ENCODE data around the gene KIR2DL4. TPM values are rescaled to one million over a fixed set of nuclear protein-coding genes. Genes with fewer than 3 reads are reported as not detected.
"Not testable (repeated sequence)": the region's sequence is repeated elsewhere in the genome, so short reads cannot be mapped to it uniquely, and the experiment has no call there.

KIR2DL4 gene
- not detected in 2 replicates for total RNA-seq (ENCODE audit: low replicate concordance)

DNA sequence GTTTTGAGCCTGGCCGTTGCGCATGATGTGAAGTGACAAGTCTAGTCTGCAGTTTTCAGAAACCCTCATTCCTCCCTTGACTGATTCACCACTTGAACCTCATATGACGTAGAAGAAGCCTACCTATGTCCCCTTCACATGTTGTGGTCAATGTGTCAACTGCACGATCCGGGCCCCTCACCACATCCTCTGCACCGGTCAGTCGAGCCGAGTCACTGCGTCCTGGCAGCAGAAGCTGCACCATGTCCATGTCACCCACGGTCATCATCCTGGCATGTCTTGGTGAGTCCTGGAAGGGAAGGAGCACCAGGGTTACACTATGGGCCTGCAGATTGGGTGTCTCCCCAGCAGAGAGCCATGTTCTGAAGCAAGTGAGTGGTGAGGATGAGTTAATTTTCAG, at the start of gene KIR2DL4:
Gene KIR2DL4 (plus strand): TSS at position 201 of the 400 bp plus-strand sequence. CDS start 42 bp downstream, at position 243.
- no peak for DNase-seq (ENCODE audit: low read depth)
- no peak within 1 kb of the TSS for H3K4me3 ChIP-seq (ENCODE audit: low read depth, low read length)
- TF ChIP-seq, protein P1, sequence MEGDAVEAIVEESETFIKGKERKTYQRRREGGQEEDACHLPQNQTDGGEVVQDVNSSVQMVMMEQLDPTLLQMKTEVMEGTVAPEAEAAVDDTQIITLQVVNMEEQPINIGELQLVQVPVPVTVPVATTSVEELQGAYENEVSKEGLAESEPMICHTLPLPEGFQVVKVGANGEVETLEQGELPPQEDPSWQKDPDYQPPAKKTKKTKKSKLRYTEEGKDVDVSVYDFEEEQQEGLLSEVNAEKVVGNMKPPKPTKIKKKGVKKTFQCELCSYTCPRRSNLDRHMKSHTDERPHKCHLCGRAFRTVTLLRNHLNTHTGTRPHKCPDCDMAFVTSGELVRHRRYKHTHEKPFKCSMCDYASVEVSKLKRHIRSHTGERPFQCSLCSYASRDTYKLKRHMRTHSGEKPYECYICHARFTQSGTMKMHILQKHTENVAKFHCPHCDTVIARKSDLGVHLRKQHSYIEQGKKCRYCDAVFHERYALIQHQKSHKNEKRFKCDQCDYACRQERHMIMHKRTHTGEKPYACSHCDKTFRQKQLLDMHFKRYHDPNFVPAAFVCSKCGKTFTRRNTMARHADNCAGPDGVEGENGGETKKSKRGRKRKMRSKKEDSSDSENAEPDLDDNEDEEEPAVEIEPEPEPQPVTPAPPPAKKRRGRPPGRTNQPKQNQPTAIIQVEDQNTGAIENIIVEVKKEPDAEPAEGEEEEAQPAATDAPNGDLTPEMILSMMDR (IDR thresholded peaks at IDR 0.05; ENCODE audit: insufficient read depth, low read length): no peak

DNA sequence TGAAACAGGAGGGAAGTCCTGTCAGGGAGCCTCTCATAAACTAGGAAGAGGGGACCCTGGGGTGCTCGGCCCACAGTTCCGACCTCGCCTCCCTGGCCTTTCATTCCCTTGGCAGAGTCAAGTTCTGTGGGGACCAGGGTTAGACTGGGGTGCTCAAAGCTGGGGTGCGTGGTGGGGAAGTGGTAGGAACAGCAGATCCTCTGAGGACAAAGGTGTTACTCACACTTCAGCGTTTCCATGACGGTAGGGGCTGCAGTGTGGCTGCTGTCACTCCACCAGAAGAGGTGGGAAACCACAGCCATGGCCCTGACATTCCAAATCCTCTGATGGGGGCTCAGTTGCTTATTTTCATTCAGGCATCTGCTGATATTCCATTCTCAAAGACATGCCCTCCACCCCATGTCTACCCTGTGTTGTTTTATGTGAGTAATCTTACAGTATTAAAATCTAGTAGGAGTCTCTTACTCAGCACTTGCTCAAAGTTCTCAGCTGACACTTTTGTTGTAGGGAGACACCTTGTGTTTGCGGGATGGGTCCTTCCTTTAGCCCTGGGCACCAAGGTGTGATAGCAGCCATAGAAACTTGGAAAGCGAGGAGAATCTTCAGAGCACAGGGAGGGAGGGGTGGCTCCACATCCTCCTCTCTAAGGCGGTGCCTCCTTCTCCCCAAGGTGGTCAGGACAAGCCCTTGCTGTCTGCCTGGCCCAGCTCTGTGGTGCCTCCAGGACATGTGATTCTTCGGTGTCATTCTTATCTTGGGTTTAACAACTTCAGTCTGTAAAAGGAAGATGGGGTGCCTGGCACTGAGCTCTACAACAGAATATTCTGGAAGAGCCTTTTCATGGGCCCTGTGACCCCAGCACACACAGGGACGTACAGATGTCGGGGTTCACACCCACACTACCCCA, 47.0 kb upstream of the KIR2DL4 start:
- not testable (repeated sequence) for H3K4me3 ChIP-seq (ENCODE audit: low read depth, low read length); DNase-seq (ENCODE audit: low read depth)

- not testable (repeated sequence) for H3K4me3 ChIP-seq (ENCODE audit: low read depth, low read length); DNase-seq (ENCODE audit: low read depth)
Measured at GRCh38 chr19:54758577-54758976, 44.8 kb upstream of the KIR2DL4 start.

GRCh38 chr19:54764219-54764618, 39.2 kb upstream of the KIR2DL4 start:
- not testable (repeated sequence) for DNase-seq (ENCODE audit: low read depth); H3K4me3 ChIP-seq (ENCODE audit: low read depth, low read length)

DNA sequence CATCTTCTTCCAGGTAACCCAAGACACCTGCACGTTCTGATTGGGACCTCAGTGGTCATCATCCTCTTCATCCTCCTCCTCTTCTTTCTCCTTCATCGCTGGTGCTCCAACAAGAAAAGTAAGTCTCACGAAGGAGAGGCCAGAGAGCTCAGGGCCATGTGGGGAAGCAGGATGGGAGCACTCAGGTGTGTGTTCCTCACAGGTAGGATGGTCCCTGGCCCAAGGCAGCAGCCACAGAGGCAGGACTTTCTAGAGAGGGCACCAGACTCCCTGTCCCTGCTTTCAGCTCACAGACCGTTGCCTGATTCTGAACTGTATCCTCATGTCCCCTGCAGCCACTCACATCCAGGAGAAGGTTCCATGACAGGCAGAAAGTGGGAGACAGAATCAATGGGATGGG, 36.9 kb upstream of the KIR2DL4 start:
- not testable (repeated sequence) for DNase-seq (ENCODE audit: low read depth); H3K4me3 ChIP-seq (ENCODE audit: low read depth, low read length)

- not testable (repeated sequence) for DNase-seq (ENCODE audit: low read depth); H3K4me3 ChIP-seq (ENCODE audit: low read depth, low read length)
Measured at GRCh38 chr19:54769646-54770045, 33.8 kb upstream of the KIR2DL4 start, which contains the start of gene KIR2DL1. Gene KIR2DL1 (plus strand): TSS chr19:54769793. CDS start chr19:54769851, 58 bp downstream.

DNA sequence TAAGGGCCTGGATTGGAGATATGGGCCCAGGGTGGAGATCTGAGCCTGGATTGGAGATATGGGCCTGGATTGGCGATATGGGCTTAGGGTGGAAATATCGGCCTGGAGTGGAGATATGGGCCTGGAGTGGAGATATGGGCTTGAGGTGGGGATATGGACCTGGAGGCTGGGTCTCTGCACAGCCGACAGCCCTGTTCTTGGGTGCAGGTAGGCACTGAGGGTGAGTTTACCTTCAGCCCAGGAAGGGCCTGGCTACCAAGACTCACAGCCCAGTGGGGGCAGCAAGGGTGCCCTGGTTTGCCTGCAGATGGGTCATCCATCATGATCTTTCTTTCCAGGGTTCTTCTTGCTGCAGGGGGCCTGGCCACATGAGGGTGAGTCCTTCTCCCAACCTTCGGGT, 32.9 kb upstream of the KIR2DL4 start:
- not testable (repeated sequence) for DNase-seq (ENCODE audit: low read depth); H3K4me3 ChIP-seq (ENCODE audit: low read depth, low read length)

DNA sequence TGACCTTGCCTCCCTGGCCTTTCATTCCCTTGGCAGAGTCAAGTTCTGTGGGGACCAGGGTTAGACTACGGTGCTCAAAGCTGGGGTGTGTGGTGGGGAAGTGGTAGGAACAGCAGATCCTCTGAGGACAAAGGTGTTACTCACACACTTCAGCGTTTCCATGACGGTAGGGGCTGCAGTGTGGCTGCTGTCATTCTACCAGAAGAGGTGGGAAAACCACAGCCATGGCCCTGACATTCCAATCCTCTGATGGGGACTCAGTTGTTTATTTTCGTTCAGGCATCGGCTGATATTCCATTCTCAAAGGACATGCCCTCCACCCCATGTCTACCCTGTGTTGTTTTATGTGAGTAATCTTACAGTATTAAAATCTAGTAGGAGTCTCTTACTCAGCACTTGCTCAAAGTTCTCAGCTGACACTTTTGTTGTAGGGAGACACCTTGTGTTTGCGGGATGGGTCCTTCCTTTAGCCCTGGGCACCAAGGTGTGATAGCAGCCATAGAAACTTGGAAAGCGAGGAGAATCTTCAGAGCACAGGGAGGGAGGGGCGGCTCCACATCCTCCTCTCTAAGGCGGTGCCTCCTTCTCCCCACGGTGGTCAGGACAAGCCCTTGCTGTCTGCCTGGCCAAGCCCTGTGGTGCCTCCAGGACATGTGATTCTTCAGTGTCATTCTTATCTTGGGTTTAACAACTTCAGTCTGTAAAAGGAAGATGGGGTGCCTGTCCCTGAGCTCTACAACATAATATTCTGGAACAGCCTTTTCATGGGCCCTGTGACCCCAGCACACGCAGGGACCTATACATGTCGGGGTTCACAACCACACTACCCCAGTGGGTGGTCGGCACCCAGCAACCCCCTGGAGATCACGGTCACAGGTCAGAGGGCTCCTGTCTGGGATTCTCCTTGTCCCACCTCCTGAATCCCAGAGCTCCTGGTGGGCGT, 32.1 kb upstream of the KIR2DL4 start:
- H3K4me3 ChIP-seq (ENCODE audit: low read depth, low read length); DNase-seq (ENCODE audit: low read depth): not testable (repeated sequence)

GRCh38 chr19:54772666-54773065, 30.7 kb upstream of the KIR2DL4 start:
- not testable (repeated sequence) for H3K4me3 ChIP-seq (ENCODE audit: low read depth, low read length); DNase-seq (ENCODE audit: low read depth)

- not testable (repeated sequence) for DNase-seq (ENCODE audit: low read depth); H3K4me3 ChIP-seq (ENCODE audit: low read depth, low read length)
Measured at GRCh38 chr19:54775095-54775815, 28.2 kb upstream of the KIR2DL4 start.

DNA sequence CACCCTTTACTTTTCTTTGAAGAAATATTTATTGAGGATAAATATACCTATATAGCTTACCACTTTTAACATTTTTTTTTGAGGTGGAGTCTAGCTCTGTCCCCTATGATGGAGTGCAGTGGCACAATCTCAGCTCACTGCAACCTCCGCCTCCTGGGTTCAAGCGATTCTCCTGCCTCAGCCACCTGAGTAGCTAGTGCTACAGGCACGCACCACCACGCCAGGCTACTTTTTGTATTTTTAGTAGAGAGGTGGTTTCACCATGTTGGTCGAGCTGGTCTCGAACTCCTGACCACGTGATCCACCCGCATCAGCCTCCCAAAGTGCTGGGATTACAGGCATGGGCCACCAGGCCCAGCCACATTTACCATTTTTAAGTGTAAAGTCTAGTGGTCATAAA, 27.6 kb upstream of the KIR2DL4 start:
- DNase-seq (ENCODE audit: low read depth); H3K4me3 ChIP-seq (ENCODE audit: low read depth, low read length): not testable (repeated sequence)

GRCh38 chr19:54777851-54778250, 25.6 kb upstream of the KIR2DL4 start:
- DNase-seq (ENCODE audit: low read depth); H3K4me3 ChIP-seq (ENCODE audit: low read depth, low read length): not testable (repeated sequence)

- H3K4me3 ChIP-seq (ENCODE audit: low read depth, low read length): not testable (repeated sequence)
Measured at GRCh38 chr19:54778896-54779295, 24.5 kb upstream of the KIR2DL4 start.

DNA sequence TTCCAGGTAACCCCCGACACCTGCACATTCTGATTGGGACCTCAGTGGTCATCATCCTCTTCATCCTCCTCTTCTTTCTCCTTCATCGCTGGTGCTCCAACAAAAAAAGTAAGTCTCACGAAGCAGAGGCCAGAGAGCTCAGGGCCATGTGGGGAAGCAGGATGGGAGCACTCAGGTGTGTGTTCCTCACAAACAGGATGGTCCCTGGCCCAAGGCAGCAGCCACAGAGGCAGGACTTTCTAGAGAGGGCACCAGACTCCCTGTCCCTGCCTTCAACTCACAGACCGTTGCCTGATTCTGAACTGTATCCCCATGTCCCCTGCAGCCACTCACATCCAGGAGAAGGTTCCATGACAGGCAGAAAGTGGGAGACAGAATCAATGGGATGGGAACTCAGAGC, 20.5 kb upstream of the KIR2DL4 start:
- H3K4me3 ChIP-seq (ENCODE audit: low read depth, low read length); DNase-seq (ENCODE audit: low read depth): not testable (repeated sequence)

More at GRCh38 chr19:54778896-54779295, 24.5 kb upstream of the KIR2DL4 start:
- DNase-seq (ENCODE audit: low read depth): not testable (repeated sequence)

DNA sequence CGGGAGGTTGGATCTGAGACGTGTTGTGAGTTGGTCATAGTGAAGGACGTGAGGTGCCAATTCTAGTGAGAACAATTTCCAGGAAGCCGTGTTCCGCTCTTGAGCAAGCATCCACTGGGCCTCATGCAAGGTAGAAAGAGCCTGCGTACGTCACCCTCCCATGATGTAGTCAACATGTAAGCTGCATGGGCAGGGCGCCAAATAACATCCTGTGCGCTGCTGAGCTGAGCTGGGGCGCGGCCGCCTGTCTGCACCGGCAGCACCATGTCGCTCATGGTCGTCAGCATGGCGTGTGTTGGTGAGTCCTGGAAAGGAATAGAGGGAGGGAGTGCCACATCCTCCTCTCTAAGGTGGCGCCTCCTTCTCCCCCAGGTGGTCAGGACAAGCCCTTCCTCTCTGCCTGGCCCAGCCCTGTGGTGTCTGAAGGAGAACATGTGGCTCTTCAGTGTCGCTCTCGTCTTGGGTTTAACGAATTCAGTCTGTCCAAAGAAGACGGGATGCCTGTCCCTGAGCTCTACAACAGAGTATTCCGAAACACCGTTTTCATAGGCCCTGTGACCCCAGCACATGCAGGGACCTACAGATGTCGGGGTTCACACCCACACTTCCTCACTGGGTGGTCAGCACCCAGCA, 17.2 kb upstream of the KIR2DL4 start:
- not testable (repeated sequence) for H3K4me3 ChIP-seq (ENCODE audit: low read depth, low read length); DNase-seq (ENCODE audit: low read depth)

DNA sequence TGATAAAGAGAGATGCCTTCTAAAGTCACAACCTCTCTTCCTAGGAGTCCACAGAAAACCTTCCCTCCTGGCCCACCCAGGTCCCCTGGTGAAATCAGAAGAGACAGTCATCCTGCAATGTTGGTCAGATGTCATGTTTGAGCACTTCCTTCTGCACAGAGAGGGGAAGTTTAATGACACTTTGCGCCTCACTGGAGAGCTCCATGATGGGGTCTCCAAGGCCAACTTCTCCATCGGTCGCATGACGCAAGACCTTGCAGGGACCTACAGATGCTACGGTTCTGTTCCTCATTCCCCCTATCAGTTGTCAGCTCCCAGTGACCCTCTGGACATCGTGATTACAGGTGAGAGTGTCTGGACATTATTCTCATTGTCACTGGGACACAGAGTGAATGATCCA, 15.3 kb upstream of the KIR2DL4 start:
- not testable (repeated sequence) for DNase-seq (ENCODE audit: low read depth); H3K4me3 ChIP-seq (ENCODE audit: low read depth, low read length)

All from fibroblast of the aortic adventitia (primary cell).